ENCODE measurements around the gene RMP24.

DNA sequence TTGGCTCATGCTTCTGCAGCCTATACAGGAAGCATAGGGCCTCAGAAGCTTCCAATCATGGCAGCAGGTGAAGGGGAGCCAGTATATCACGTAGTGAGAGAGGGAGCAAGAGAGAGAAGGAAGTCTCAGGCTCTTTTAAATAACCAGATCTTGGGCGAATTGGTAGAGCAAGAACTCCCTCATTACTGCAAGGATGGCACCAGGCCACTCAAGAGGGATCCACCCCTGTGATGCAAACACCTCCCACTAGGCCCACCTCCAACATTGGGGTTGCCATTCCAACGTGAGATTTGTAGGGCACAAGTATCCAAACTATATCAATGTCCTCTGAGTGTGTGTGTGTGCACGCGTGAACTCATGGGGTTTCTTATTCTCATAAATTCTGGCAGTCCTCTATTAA lies 37.6 kb upstream of the RMP24 start:
- TF ChIP-seq, protein P1, sequence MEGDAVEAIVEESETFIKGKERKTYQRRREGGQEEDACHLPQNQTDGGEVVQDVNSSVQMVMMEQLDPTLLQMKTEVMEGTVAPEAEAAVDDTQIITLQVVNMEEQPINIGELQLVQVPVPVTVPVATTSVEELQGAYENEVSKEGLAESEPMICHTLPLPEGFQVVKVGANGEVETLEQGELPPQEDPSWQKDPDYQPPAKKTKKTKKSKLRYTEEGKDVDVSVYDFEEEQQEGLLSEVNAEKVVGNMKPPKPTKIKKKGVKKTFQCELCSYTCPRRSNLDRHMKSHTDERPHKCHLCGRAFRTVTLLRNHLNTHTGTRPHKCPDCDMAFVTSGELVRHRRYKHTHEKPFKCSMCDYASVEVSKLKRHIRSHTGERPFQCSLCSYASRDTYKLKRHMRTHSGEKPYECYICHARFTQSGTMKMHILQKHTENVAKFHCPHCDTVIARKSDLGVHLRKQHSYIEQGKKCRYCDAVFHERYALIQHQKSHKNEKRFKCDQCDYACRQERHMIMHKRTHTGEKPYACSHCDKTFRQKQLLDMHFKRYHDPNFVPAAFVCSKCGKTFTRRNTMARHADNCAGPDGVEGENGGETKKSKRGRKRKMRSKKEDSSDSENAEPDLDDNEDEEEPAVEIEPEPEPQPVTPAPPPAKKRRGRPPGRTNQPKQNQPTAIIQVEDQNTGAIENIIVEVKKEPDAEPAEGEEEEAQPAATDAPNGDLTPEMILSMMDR (conservative IDR thresholded peaks at IDR 0.05): no peak
- TF ChIP-seq EZH2 (IDR thresholded peaks at IDR 0.05; ENCODE audit: low read depth): no peak

Data from PC-9 (cell line).